OCI-LY1 (cell line): ENCODE data around the gene CLCNKB.

ENCODE experiments used
- H2AFZ ChIP-seq: fragments of 200-600 bp; sonication (generic), shearing (Covaris generic); 2 replicates; pipeline ENCODE4 v1.6.0; 2014; ENCODE audit warnings: antibody characterized with exemption, mild to moderate bottlenecking, low read length
- H3F3A ChIP-seq: fragments of 200-600 bp; sonication (generic), shearing (Covaris generic); 2 replicates; pipeline ENCODE4 v1.6.0; 2014; ENCODE audit warnings: mild to moderate bottlenecking, antibody characterized with exemption, low read length, moderate library complexity; ENCODE audit not compliant: insufficient read depth
- H3K27ac ChIP-seq: fragments of 200-600 bp; sonication (generic); 2 replicates; pipeline ENCODE4 v1.5.1; 2014; ENCODE audit warnings: low read length, mixed run types, mild to moderate bottlenecking, low read depth; ENCODE audit not compliant: poor library complexity, severe bottlenecking
- H3K27me3 ChIP-seq: fragments of 200-600 bp; sonication (generic); 2 replicates; pipeline ENCODE4 v1.6.0; 2014; ENCODE audit warnings: antibody characterized with exemption, mild to moderate bottlenecking, low read length, moderate library complexity; ENCODE audit not compliant: insufficient read depth
- H3K36me3 ChIP-seq: fragments of 200-600 bp; sonication (generic); 2 replicates; pipeline ENCODE4 v1.6.1; 2014; ENCODE audit warnings: mild to moderate bottlenecking, antibody characterized with exemption, low read length, moderate library complexity, mixed read lengths; ENCODE audit not compliant: insufficient read depth
- H3K4me1 ChIP-seq: fragments of 200-600 bp; sonication (generic); 2 replicates; pipeline ENCODE4 v1.5.1; 2014; ENCODE audit warnings: mild to moderate bottlenecking, low read length, moderate library complexity; ENCODE audit not compliant: insufficient read depth, severe bottlenecking
- H3K4me2 ChIP-seq: fragments of 200-600 bp; sonication (generic), shearing (Covaris generic); 2 replicates; pipeline ENCODE4 v1.6.1; 2014; ENCODE audit warnings: low read length
- H3K4me3 ChIP-seq: fragments of 200-600 bp; sonication (generic); 2 replicates; pipeline ENCODE4 v1.5.1; 2014; ENCODE audit warnings: low read length, low read depth, mild to moderate bottlenecking, mixed read lengths; ENCODE audit not compliant: poor library complexity, severe bottlenecking
- H3K79me2 ChIP-seq: fragments of 200-600 bp; shearing (Covaris generic); 2 replicates; pipeline ENCODE4 v1.6.1; 2016; ENCODE audit warnings: mixed run types, low read length, mixed read lengths; ENCODE audit not compliant: insufficient read depth
- H3K9ac ChIP-seq: fragments of 200-600 bp; sonication (generic), shearing (Covaris generic); 2 replicates; pipeline ENCODE4 v1.6.1; 2014; ENCODE audit warnings: mild to moderate bottlenecking, low read length, mixed read lengths
- H3K9me2 ChIP-seq: fragments of 200-600 bp; sonication (generic), shearing (Covaris generic); 2 replicates; pipeline ENCODE4 v1.6.1; 2014; ENCODE audit warnings: low read depth, mild to moderate bottlenecking, low read length, mixed read lengths
- H3K9me3 ChIP-seq: fragments of 200-600 bp; shearing (Covaris generic); 2 replicates; pipeline ENCODE4 v1.6.1; 2014; ENCODE audit warnings: low read length, mixed read lengths
- H4K20me1 ChIP-seq: fragments of 200-600 bp; sonication (generic), shearing (Covaris generic); 2 replicates; pipeline ENCODE4 v1.6.0; 2016; ENCODE audit warnings: mild to moderate bottlenecking, low read length; ENCODE audit not compliant: insufficient read depth
- EZH2 ChIP-seq: fragments of 200-600 bp; sonication (generic), shearing (Covaris generic); IDR thresholded peaks from 2 replicates; pipeline ENCODE4 v1.8.0; 2017; ENCODE audit warnings: borderline replicate concordance, mixed run types, mild to moderate bottlenecking, antibody characterized with exemption, low read length, moderate library complexity, mixed read lengths
- TF ChIP-seq, protein P1 (sequence below): fragments of 200-600 bp; sonication (generic), shearing (Covaris generic); IDR thresholded peaks from 2 replicates; pipeline ENCODE4 v1.5.1; 2017; ENCODE audit warnings: mild to moderate bottlenecking, antibody characterized with exemption, low read length, moderate library complexity, mixed read lengths

CLCNKB gene

DNA sequence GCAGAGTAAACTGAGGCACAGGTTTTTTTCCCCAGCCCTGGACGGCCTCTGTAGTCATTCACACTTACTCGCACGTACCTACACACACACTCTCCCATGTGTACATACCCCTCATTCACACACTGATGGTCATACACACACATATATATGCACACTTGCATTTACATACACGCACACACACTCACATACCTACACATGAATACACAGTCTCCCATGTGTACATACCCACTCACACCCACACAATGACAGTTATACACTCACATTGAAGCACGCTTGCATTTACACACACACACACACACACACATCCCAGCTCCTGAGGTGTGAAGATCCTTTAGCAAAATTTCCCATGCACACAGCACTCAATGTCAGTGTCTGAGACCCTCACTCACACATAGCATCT lies 30.6 kb downstream of the CLCNKB start:
- H3K9ac ChIP-seq: no peak overlapping the region
- no peaks in the 10 kb centered on the region for H3K9me2 ChIP-seq
- H3F3A ChIP-seq: no peaks in the 10 kb centered on the region
- TF ChIP-seq EZH2: no peak
- TF ChIP-seq, protein P1, sequence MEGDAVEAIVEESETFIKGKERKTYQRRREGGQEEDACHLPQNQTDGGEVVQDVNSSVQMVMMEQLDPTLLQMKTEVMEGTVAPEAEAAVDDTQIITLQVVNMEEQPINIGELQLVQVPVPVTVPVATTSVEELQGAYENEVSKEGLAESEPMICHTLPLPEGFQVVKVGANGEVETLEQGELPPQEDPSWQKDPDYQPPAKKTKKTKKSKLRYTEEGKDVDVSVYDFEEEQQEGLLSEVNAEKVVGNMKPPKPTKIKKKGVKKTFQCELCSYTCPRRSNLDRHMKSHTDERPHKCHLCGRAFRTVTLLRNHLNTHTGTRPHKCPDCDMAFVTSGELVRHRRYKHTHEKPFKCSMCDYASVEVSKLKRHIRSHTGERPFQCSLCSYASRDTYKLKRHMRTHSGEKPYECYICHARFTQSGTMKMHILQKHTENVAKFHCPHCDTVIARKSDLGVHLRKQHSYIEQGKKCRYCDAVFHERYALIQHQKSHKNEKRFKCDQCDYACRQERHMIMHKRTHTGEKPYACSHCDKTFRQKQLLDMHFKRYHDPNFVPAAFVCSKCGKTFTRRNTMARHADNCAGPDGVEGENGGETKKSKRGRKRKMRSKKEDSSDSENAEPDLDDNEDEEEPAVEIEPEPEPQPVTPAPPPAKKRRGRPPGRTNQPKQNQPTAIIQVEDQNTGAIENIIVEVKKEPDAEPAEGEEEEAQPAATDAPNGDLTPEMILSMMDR: no peak
- H4K20me1 ChIP-seq: no peaks in the 10 kb centered on the region
- H3K4me3 ChIP-seq: peak overlapping the region; percentile 57
- no peak overlapping the region for H3K27ac ChIP-seq
- no peaks in the 10 kb centered on the region for H3K36me3 ChIP-seq
- peak overlapping the region; percentile 81 for H3K4me2 ChIP-seq
- H3K27me3 ChIP-seq: peaks cover 5% of the 10 kb centered on the region; the same call in 1 of the 2 replicates
- no peak overlapping the region for H2AFZ ChIP-seq
- H3K9me3 ChIP-seq: no peaks in the 10 kb centered on the region
- H3K79me2 ChIP-seq: no peaks in the 10 kb centered on the region
- H3K4me1 ChIP-seq: peaks cover 20% of the 10 kb centered on the region

DNA sequence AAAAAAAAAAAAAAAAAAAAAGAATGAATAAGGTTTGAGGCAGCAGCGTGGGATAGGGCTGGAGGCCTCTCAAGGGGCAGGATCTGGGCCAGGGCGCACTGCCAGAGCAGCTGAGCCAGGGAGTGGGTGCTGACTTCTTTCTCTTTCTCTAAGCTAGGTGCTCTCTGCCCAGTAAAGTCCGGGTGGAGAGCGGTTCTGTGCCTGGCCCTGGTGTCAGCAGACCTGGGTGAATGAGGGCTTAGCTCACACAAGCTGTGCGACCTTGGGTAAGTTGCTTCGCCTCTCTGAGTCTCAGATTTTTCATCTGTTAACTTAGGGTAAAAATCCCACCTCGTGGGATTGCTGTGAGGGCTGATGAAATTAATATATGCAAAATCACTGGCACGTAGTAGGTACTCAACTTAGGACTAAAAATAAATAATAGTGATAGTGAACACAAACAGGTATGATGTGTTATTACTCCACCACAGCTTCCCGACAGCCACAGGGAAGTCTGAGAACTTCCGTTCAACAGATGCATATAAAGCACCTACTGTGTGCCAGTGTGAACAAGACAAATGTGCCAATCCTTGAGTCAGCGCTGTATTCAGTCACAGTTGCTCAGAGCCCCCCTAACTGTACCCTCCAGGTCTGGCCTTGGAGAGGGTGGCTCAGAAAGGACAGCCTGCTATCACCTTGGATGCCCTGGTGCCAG lies 31.9 kb downstream of the CLCNKB start:
- no peaks in the 10 kb centered on the region for H3F3A ChIP-seq
- no peak overlapping the region for H2AFZ ChIP-seq
- peaks cover 22% of the 10 kb centered on the region for H3K4me1 ChIP-seq
- no peak overlapping the region for H3K27ac ChIP-seq
- no peak overlapping the region for H3K4me2 ChIP-seq
- H4K20me1 ChIP-seq: no peaks in the 10 kb centered on the region
- no peaks in the 10 kb centered on the region for H3K36me3 ChIP-seq
- H3K27me3 ChIP-seq: peaks cover 5% of the 10 kb centered on the region; the same call in 1 of the 2 replicates
- no peaks in the 10 kb centered on the region for H3K9me3 ChIP-seq
- TF ChIP-seq, protein P1: no peak
- no peak for TF ChIP-seq EZH2
- H3K4me3 ChIP-seq: no peak overlapping the region
- no peak overlapping the region for H3K9ac ChIP-seq
- no peaks in the 10 kb centered on the region for H3K79me2 ChIP-seq
- no peaks in the 10 kb centered on the region for H3K9me2 ChIP-seq

DNA sequence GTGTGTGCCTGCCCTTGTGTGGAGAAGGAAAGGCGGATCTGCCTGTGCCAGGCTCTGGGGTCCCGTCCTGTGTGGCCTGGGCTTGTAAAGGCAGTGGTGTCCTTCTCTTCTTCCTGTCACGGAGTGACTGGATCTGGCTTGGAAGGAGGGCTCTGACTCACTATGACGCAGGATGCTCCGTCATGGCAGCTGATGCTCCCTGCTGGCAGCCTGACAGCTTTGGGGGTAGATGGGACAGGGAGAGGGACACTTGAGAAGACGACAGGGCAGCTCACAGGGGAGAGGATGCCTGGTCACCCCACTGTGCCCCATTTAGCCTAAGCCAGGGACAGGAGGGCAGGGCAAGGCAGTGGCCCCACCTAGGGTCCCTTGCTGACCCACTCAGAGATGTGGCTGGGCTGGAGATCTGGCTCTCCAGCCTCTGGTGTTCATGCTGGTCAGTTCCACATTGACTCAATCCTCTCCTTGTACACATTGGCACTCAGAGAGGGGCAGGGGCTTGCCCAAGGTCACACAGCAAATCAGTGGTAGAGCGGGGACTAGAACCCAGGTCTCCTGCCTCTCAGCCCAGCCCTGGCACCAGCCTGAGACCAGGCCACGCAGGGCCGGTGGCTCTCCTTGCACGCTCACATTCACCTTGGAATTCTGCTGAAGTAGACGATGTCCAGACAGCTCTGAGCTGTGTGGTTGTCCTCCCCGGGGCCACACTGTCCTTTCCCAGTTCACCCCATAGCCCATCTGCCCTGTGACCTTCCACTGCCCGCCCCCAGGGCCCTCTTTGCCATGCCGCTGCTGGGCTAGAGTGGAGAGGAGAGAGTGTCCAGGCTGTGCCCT lies 32.7 kb downstream of the CLCNKB start:
- H3K9me2 ChIP-seq: no peaks in the 10 kb centered on the region
- no peak overlapping the region for H3K27ac ChIP-seq
- no peak overlapping the region for H3K4me2 ChIP-seq
- no peak overlapping the region for H3K9ac ChIP-seq
- TF ChIP-seq, protein P1: no peak
- no peak for TF ChIP-seq EZH2
- H3K79me2 ChIP-seq: no peaks in the 10 kb centered on the region
- H3K27me3 ChIP-seq: peaks cover 5% of the 10 kb centered on the region; the same call in 1 of the 2 replicates
- H3K4me1 ChIP-seq: peaks cover 22% of the 10 kb centered on the region
- H3F3A ChIP-seq: no peaks in the 10 kb centered on the region
- no peak overlapping the region for H2AFZ ChIP-seq
- H3K4me3 ChIP-seq: no peak overlapping the region
- H3K9me3 ChIP-seq: no peaks in the 10 kb centered on the region
- H4K20me1 ChIP-seq: no peaks in the 10 kb centered on the region
- no peaks in the 10 kb centered on the region for H3K36me3 ChIP-seq
